T47D (cell line): Measurements from ENCODE around the gene MAP9.

Source experiments
- DNase-seq, 2 experiments: peaks; one replicate each; pipeline versions ENCODE4 v3.0.0 to v3.0.0-alpha.2; 2011 to 2012; ENCODE audit warnings: low read depth in 1 of 2, low spot score in 1 of 2
- JUND ChIP-seq: IDR thresholded peaks from 2 replicates; pipeline ENCODE4 v1.6.1; 2012; ENCODE audit warnings: low read depth
- in situ Hi-C: cut with HindIII; loops from 2 replicates; pipeline ENCODE4 v1.10.0; 2016; ENCODE audit warnings: low sequenced_read_pairs, low pct_unique_long_range_greater_than_20kb

MAP9 gene

DNA sequence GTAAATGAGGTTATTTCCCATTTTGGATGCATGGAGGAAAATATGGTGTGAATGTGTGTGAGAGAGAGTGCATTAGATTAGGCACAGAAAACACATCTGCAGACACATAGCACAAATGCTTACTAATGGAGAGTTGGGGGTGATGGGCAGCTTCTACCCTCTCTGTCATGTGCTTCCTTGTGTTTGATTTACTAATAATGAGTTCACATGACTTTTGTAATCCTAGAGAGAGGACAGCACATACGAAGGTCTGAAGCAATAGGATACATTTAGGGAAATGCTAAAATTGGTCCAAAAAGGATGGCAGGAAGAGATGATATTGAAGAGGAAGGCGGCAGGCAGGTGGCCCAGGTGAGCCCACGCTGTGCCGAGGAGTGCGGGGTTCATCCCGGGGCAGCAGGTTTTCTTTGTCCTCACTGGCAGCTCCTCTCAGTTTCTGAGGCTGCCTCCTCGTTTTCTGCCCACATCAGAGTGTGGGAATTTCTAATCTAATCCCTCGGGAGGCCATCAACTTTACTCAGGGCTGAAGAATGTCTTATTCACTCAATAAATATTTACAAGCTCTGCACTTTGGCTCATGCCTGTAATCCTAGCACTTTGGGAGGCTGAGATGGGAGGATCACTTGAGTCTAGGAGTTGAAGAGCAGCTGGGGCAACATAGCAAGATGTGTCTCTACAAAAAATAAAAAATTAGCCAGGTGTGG is 15.9 kb upstream of the MAP9 start:
- TF ChIP-seq JUND, result no peak
- DNase-seq, result peak in 1 of 2 experiments; percentile 48
- in situ Hi-C loops, result no loop called here

DNA sequence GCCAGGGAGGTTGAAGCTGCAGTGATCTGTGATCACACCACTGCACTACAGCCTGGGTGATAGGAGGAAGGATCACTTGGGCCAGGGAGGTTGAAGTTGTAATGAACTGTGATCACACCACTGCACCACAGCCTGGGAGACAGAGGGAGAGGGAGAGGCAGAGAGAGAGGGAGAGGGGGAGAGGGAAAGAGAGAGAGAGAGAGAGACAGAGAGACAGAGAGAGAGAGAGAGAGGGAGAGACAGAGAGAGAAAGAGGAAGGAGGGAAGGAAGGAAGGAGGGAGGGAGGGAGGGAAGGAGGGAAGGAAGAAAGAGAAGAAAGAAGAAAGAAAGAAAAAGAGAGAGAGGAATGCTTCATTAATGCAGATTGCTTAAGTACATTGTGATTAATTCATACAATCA is 15.2 kb upstream of the MAP9 start:
- DNase-seq, result no peak
- TF ChIP-seq JUND, result no peak
- in situ Hi-C loops, result no loop called here

DNA sequence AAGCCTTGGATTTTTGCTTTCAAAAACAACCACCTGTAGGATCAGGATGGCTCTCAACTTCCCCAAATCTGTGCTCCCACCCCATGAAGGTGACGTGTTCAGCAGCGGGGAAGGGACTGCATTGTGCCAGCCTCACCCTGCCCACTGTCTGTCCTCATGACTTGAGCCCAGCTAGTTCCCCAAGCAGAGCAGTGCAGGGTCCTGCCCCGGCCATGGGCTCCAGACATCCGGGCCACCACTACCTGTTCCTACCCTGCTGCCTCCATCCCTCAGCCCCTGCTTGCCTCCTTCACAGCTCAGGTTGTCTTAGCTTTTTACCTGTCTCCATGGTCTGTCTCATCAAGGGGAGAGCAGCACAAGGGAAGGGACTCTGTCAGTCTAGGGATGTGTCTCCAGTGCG is 11.4 kb upstream of the MAP9 start:
- in situ Hi-C loops, result no loop called here
- no peak for TF ChIP-seq JUND
- no peak for DNase-seq

DNA sequence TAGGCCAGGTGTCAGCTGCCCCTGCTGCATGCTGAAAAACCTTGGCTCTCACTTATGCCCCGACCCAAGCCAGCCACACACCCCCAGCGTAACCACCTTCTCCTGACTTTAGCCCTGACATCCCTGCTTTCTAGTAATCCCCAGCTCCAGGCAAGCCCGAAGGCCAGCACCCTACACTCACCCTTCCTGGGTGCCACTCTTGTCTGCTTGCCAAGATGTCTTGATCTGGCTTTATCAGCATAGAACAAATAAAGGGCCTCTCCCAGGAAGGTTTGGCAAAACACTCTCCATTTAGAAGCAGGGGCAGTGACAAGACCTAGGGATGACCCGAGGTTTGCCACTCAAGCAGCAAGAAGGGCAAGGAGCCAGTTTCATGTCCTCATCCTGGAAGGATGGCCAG is 6.8 kb upstream of the MAP9 start:
- DNase-seq, result no peak
- in situ Hi-C loops, result no loop called here
- no peak for TF ChIP-seq JUND

DNA sequence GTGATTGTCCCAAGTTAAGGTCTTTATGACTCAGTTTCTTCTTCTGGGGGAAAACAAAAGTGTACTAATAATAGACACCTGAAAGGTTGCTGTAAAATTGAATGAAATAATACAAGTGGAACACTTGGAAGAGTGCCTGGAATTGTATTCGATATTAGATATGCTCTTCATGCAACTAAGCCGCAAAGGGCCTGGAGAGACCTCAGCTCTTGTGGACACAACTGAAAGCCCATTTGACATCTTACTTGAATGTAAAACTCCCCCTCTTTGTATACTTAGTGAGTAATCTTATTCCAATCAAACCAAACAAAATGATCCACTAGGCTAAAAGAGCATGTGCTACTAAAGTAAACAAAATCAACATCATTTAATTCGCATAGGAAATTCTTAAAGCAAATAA is 511 bp upstream of the MAP9 start:
- in situ Hi-C loops, result no loop called here
- TF ChIP-seq JUND, result no peak
- DNase-seq, result peak in 1 of 2 experiments; percentile 2

DNA sequence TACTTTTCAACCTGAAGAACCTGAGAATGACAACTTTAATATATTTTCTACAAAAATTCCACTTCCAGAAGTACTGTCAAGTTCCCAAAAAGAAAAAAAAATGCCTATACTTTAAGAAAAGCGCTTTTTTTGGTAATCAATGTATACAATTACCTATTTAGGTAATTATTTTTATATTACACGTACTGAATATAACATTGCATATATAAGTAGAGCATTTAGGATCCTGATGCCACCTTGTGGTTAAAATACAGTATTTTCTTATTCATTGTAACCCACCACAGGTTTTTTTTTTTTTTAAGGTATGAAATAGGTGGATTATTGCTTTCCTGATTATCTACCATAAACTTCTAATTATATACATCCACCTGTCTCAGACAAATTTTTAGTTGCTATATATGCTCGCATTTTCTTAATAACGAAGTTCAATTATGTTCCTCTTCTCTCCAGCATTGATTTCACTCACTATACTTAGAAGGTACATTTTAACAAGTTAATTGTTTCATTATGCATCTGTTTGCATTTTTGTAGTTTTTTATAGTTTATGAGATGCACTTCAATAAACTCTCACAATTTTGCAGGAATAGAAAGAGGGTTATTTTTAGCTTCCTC is 5.2 kb downstream of the MAP9 start:
- DNase-seq, result peak in 1 of 2 experiments; percentile 9
- in situ Hi-C loops, result no loop called here
- no peak for TF ChIP-seq JUND

DNA sequence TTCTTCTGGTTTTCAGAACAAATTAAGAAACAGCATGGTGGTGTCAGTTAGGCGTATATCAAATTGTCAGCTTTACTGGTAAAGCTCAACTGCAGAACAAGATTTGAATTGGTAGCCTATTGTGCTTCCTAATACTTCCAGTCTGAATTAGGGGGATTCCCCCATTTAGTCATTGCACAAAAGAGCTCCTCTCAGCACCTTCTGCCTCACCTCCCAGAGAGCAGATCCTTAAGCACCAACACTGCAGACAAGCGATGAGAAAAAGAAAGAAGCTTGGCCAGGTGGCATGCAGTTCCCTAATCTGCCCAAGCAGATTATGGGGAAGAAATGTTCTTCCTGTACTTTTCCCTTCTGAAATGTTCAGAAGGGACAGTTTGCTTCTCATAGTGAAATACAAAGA is 9.2 kb downstream of the MAP9 start:
- no peak for DNase-seq
- in situ Hi-C loops, result no loop called here
- no peak for TF ChIP-seq JUND

DNA sequence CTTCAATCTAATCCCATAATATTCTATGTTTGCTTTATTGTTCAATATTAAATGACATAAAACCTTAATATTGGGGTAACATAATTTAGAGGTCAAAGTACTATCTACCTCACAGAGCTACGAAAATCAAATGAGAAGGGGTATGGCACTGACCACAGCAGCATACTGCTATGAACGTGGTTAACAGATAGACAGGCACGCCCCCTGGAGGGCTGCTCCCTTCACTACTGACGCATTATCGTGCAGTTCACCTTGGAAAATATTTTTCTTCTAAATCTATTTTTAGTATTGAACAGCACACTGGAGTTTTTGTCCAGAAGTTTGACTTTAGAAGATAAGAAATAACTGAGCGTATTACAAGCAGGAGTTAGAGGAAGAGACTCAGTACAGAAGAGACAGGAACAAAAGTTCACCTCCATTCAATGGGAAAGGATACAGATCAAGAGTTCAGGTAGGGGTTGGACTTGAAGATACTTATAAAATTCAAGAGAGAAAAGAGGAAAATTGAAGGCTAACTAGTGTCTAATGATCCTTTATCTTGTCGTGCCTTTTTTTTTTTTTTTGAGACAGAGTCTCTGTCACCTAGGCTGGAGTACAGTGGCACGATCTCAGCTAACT is 22.7 kb downstream of the MAP9 start:
- no peak for TF ChIP-seq JUND
- in situ Hi-C loops, result no loop called here
- peak in 1 of 2 experiments; percentile 53 for DNase-seq

DNA sequence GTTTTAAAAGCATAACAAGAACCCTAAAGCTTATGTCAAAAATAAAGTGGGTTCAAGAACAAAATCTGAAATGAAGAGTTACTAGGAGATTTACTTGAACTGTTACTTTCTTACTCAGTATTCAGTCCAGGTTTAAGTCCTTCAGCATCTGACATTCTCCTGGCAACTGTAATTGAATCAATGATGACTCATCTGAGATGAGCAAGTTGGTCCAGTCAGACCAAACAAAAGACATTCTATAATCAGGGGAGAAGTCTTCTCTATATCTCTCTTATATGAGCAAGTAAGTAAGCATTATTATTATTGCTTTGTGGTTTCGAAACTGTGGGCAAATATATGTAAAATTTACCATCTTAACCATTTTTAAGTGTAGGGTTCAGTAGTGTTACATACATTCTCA is 34.6 kb downstream of the MAP9 start:
- in situ Hi-C loops, result no loop called here
- no peak for DNase-seq
- TF ChIP-seq JUND, result no peak

DNA sequence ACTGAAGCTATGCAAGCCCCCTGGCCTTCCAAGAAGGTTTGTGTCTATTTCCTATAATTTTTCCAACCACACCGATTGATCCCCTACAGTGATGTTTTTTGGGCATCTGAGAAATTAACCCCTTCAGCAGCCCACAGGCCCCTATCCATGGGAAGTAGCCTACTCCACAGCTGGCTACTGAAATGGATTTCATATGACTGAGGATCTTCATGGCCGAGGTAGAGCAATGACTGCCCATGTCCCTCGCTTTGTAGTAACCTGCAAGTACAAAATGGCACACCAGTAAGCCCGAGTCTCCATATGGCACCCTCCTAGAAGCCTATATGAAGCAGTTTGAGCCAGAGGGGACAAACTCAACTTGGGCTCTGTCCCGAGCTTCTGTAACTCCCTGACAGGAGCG is 36.8 kb downstream of the MAP9 start:
- no peak for TF ChIP-seq JUND
- DNase-seq, result no peak
- in situ Hi-C loops, result no loop called here

DNA sequence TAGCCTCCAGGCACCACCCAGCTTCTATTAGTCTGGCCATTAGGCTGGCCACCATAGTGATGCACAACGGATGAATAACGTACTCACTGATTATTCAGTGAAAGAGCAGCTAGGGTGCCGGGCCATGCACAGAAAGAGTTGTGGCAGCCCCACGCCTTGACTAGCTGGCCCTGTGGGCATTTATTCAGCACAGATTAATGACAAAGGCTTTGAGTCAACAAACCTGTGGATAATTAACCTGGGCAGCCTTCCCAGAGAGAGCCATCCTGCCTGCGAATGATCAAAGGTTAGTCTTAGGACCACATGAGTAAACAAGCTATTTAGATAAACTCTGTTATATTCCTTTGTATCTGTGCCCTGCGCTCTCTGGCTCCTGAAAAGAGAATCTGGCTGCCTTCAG is 37.2 kb downstream of the MAP9 start:
- TF ChIP-seq JUND, result no peak
- DNase-seq, result no peak
- in situ Hi-C loops, result no loop called here

DNA sequence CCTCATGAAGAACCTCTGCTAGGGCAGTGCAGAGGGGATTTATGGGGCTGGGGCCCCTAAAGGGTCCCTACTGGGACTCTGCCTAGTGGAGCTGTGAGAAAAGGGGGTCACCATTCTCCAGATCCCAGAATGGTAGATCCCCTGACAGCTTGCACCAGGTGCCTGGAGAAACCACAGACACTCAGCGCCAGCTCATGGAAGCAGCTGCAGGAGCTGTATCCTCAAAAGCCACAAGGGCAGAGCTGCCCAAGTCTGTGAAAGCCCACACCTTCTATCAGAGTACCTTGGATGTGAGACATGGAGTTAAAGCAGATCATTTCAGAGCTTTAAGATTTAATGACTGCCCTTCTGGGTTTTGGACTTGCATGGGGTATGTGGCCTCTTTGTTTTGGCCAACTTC is 38.6 kb downstream of the MAP9 start:
- no peak for TF ChIP-seq JUND
- DNase-seq, result no peak
- in situ Hi-C loops, result no loop called here

DNA sequence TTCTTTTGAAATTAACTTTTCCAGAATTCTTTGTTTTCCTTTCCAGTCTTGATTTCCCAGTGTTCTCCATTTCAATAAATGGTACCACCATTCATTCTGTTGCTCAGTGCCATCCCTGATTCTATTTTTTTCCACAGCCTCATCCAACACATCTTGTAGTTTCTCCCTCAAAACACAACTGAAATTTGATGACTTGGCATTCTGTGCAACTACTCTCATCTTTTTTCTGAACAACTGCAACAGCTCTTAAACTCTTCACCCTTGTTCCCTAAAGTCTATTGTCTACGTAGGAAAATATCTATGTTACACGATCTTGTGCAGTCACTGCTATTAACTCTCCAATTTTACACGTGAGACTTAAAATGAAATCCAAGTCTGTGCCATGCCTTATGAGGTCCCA is 40.5 kb downstream of the MAP9 start:
- DNase-seq, result no peak
- TF ChIP-seq JUND, result no peak
- in situ Hi-C loops, result no loop called here

DNA sequence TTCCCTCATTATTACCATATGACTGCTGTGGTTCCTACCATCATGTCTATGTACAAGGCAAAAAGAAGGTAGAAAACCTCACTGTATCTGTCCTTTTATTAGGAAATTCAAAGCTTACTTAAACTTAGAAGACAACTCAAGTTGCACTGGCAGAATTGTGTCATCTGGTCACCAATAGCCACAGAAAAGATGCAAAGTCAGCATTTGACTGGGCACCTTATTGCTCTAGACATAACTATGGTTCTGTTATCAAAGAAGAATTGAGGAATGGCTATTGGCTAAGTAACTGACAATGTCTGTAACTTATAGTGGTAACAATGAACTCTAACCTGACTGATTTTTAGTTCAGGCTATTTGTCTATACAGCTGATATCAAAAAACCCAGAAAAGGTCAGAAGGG is 45.3 kb downstream of the MAP9 start:
- in situ Hi-C loops, result no loop called here
- no peak for TF ChIP-seq JUND
- no peak for DNase-seq
